Measurements from ENCODE around the gene LRWD1. TPM values are rescaled to one million over a fixed set of nuclear protein-coding genes. Genes with fewer than 3 reads are reported as not detected.

LRWD1 gene
- 45.4 TPM for total RNA-seq

GRCh38 chr7:102464577-102465280 lies at the start of gene LRWD1, which contains the start of gene ALKBH4:
TSS of gene LRWD1 (plus strand) at chr7:102464984. CDS start at chr7:102465081, 97 bp downstream.
TSS of gene ALKBH4 (minus strand) at chr7:102464863. CDS start at chr7:102464836, 27 bp downstream.

DNA sequence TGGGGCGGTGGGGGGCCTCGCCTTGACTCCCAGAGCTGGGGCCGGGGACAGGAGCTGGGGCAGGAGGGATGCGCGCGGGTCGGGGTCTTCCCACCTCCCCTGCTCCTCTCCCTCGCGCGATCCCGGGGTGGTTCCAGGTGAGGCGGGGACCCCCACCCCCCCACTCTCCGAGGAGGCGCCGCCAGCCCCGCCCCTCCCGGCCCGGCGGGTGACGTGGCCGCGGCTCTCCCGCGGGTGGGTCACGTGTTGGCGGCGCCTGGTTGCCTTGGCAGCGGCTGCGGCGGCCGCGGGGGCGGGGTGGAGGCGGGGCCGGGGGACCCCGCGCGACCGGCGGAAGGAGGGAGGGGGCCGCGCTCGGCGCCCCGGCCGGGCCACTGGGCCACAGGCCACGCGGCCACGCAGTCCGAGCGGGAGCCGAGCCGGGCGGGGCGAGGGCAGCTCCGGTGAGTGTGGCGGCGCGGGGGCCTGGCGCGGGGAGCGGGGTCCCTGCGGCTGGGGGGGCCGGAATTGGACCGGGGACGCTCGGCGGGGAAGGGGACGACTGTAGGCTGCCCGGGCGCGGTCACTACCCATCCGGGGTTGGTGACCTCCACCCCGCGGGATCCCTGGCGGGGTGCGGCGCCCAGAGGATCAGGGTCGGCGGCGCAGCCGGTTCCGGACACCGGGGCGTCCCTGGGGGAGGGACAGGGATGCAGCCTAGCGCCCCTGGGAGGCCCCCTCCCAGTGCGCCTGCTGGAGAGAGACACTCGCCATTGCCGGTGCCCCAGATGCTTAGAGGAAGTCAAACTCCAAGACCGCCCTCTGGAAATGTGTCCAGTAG lies 31.4 kb upstream of the LRWD1 start, which contains the start of gene ORAI2:
Gene ORAI2 (plus strand): TSS at position 357 of the 820 bp plus-strand sequence. CDS start 5,382 bp downstream, outside the sequence.

DNA sequence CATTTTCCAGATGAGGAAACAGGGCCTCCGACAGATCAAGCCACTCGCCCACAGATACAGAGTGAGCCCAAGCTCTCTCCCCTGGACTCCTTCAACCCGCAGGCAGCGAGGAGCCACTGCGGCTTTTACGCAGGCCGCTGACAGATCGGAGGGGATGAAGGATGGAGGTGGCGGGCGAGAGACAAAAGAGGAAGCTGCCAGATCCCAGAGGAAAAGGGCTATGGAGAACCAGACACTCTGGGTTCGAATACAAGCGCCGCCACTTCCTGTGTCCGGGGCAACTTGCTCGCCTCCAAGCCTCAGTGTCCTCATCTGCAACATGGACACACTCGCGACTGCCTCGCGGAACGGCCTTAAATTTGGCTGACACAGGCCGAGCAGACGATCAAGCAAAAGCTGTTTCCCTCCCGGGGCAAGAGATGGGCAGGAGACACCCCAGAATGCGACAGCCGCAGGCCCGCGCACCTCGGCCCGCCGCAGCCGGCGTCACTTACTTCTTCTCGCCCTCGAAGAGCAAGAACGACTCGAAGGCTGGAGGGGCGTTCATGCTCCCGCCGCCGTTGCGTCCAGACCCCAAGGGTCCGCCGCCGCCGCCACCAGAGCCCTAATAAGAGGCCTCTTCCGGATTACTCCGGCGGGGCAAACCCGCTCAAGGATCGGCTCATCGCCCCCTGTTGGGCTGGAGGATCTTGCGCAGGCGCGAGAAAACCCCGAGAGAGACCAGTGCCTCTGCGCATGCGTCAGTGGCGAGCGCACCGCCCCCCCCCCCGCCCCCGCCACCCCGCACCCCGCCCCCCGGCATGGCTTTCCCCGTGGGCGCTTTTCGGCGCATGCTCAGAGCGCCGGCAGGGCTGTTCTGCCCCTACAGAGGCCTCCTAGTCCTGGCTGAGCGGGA lies 13.8 kb downstream of the LRWD1 start, which contains the start of gene POLR2J:
Gene POLR2J (minus strand): TSS at position 609 of the 895 bp plus-strand sequence. CDS start 62 bp downstream, at position 547.

GRCh38 chr7:102517550-102518147 lies 52.9 kb downstream of the LRWD1 start, which contains the start of gene RASA4B:
TSS of gene RASA4B (minus strand) at chr7:102517777. CDS start at chr7:102517710, 67 bp downstream.

Other genes starting within 250 kb of the LRWD1 start
- gene SH2B2, start 178.1 kb upstream of the LRWD1 start, total RNA-seq = 16.0 TPM
- gene SPDYE6, start 108.5 kb upstream of the LRWD1 start, total RNA-seq = not detected
- 24.4 TPM for gene PRKRIP1, start 68.6 kb upstream of the LRWD1 start, total RNA-seq
- 27.5 TPM for gene ORAI2, start 31.4 kb upstream of the LRWD1 start, total RNA-seq
- 16.3 TPM for gene ALKBH4, start 121 bp upstream of the LRWD1 start, total RNA-seq
- 14.1 TPM for gene POLR2J, start 13.9 kb downstream of the LRWD1 start, total RNA-seq
- gene RASA4B, start 52.8 kb downstream of the LRWD1 start, total RNA-seq = 19.4 TPM
- 10.3 TPM for gene UPK3BL2, start 78.7 kb downstream of the LRWD1 start, total RNA-seq
- not detected for gene SPDYE2, start 86.2 kb downstream of the LRWD1 start, total RNA-seq
- gene POLR2J3, start 107.6 kb downstream of the LRWD1 start, total RNA-seq = 90.1 TPM
- 77.0 TPM for gene RASA4, start 151.8 kb downstream of the LRWD1 start, total RNA-seq
- gene UPK3BL1, start 177.8 kb downstream of the LRWD1 start, total RNA-seq = 25.4 TPM
- not detected for gene SPDYE2B, start 185.3 kb downstream of the LRWD1 start, total RNA-seq
- gene POLR2J2, start 206.7 kb downstream of the LRWD1 start, total RNA-seq = 15.3 TPM